Astrocyte (in vitro differentiated cells and primary cell): ENCODE measurements around the gene SUPT3H.

Experiments
- EZH2 ChIP-seq: IDR thresholded peaks from 2 replicates; pipeline ENCODE4 v1.6.1; 2012; ENCODE audit warnings: mild to moderate bottlenecking, low read length, inconsistent platforms; ENCODE audit not compliant: insufficient read depth
- TF ChIP-seq, protein P1 (sequence below): IDR thresholded peaks from 2 replicates; pipeline ENCODE4 v1.5.1; 2011; ENCODE audit warnings: low read depth, mild to moderate bottlenecking, inconsistent platforms, low read length, moderate library complexity; ENCODE audit not compliant: insufficient read depth

DNA sequence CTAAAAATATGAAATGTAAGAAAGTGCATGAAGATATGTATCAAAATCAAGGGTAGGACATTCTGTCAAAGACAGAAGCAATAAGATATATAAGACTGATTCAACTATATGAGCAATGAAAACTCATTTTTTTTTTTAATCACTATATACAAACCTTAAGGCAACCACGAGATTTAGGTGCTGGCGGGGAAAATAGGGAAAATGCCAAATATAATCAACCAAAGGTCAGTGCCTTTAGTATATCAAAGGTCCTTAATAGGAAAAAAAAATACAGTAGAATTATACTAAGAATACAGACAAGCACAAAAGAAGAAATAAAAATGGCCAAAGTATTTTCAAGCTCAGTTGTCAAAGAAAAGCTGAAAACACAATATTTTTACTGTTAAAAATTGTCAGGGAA is 24.1 kb downstream of the SUPT3H start:
- TF ChIP-seq, protein P1, sequence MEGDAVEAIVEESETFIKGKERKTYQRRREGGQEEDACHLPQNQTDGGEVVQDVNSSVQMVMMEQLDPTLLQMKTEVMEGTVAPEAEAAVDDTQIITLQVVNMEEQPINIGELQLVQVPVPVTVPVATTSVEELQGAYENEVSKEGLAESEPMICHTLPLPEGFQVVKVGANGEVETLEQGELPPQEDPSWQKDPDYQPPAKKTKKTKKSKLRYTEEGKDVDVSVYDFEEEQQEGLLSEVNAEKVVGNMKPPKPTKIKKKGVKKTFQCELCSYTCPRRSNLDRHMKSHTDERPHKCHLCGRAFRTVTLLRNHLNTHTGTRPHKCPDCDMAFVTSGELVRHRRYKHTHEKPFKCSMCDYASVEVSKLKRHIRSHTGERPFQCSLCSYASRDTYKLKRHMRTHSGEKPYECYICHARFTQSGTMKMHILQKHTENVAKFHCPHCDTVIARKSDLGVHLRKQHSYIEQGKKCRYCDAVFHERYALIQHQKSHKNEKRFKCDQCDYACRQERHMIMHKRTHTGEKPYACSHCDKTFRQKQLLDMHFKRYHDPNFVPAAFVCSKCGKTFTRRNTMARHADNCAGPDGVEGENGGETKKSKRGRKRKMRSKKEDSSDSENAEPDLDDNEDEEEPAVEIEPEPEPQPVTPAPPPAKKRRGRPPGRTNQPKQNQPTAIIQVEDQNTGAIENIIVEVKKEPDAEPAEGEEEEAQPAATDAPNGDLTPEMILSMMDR: no peak
- no peak for TF ChIP-seq EZH2
